ENCODE results near the gene PTPN14.

Gene PTPN14

DNA sequence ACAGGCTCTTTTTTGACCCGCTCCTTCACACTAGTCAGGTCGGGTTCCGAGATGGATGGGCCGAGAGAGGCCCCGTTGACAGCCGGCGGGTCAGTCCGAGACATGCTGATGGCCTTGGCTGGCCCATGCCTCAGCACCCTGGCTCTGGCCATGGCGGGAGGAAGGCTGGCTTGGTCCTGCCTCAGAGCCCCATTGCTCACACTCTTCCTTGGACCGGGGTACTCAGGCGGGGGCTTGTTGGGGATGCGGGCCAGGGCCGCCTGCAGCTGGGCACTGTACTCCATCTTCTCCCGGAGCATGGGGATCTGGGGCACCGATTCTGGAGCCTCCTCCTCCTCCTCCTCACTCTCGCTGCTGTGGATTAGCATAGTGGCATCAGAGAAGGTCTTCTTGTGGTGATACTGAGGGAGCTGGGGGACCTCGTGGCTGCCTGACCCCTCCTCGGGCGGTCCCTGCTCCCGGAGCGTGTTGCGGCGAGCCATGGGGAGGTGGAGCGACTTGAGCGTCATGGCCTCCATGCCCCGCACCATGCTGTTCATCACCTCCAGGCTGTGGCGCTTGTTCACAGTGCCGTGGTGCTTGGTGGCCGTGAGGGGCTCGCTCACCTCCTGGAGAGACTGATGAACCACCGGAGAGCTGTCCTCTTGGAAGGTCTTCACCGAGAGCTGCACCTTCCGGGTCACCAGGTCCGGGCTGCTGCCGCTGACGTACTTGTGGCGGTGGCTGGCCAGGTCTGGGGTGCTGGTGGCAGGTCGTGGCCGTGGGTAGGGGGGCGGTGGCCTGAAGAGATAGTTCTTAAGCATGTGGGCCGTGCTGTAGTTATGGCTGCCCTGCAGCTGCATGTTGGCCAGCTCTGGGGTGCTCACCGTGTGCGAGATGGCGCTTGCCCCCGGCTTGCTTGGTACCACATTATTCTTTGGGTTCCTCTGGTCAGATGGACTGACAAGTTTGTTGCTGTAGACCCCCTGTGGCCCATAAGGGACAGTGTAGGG is 167.7 kb downstream of the PTPN14 start:
- no peak overlapping the region for H3K9ac ChIP-seq (ENCODE audit: low read depth, low read length)
- no peak overlapping the region for H3K27ac ChIP-seq (ENCODE audit: low read length)
- no peaks in the 10 kb centered on the region for H3K27me3 ChIP-seq (ENCODE audit: insufficient read depth, low read length)
- no peak overlapping the region for H3K4me3 ChIP-seq (ENCODE audit: low read length)
- peaks cover 25% of the 10 kb centered on the region for H3K4me1 ChIP-seq (ENCODE audit: insufficient read depth, low read length)
- H3K9me3 ChIP-seq (ENCODE audit: insufficient read depth, low read depth, low read length), result no peaks in the 10 kb centered on the region
- peaks cover 55% of the 10 kb centered on the region for H3K36me3 ChIP-seq (ENCODE audit: insufficient read depth, low read depth, low read length)

DNA sequence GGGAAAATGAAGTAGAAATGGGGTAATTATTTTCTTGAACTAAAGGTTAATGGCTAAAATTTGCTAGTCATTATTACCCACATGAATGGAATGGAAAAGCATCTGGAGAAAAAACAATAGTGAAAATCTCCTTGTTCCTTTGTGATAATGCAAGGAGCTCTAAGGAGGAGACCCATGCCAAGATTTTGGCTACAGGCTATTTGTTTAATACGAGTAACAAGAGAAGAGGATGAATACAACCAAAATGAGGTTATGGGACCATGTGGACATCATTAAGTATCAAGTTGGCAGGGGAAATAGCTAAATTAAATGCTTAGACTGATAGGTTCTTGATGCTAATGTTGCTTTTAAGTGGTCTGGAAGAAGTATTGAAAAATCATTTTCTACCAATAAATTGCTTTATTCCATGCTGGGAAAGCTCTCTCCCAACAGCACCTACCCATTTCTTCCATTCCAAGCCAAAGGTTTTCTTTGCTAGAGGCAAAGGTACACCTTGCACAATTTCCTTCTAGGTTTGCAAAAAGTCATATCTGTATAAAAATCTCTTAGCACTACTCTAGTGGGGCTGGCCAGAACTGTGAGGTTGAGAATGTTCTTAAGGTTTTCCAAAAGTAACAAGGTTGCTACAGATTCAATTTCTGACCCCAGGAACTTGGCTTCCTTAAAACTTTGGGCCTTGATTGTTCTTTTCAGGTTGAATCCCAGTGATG is 170.3 kb downstream of the PTPN14 start:
- Histone ChIP-seq H3K36me3 (ENCODE audit: insufficient read depth, low read depth, low read length) (peaks cover 57% of the 10 kb centered on the region), H3K27me3 (ENCODE audit: insufficient read depth, low read length) (no peaks in the 10 kb centered on the region), H3K27ac (ENCODE audit: low read length) (no peak overlapping the region), H3K9me3 (ENCODE audit: insufficient read depth, low read depth, low read length) (no peaks in the 10 kb centered on the region), H3K9ac (ENCODE audit: low read depth, low read length) (no peak overlapping the region; the same call in 1 of the 2 replicates), H3K4me1 (ENCODE audit: insufficient read depth, low read length) (peaks cover 25% of the 10 kb centered on the region), H3K4me3 (ENCODE audit: low read length) (no peak overlapping the region)

DNA sequence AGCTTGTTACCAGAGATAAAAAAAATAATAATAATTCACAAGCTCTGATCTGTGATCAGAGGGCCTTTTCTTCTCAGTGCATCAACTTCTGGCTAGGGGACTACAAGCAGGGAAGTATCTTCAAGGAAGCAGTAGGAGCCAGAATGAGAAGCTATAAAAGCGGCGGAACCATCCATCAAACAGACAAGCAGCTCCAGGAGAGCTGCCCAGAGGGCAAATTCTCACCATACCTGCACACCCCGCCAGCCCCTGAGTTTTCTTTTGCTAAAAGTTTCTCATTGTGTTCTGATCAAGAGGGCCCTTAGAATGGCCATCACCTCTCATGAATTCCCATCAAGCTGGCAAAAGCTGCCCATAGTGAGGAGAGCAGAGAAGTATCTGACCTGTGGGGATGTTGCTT is 171.0 kb downstream of the PTPN14 start:
- Histone ChIP-seq H3K27ac (ENCODE audit: low read length) (no peak overlapping the region), H3K27me3 (ENCODE audit: insufficient read depth, low read length) (no peaks in the 10 kb centered on the region), H3K36me3 (ENCODE audit: insufficient read depth, low read depth, low read length) (peaks cover 64% of the 10 kb centered on the region)

GRCh38 chr1:214379236-214379970 is 172.0 kb downstream of the PTPN14 start:
- Histone ChIP-seq H3K9ac (ENCODE audit: low read depth, low read length) (peak overlapping the region; percentile 15; the same call in 1 of the 2 replicates), H3K4me3 (ENCODE audit: low read length) (no peak overlapping the region), H3K4me1 (ENCODE audit: insufficient read depth, low read length) (peaks cover 25% of the 10 kb centered on the region), H3K27me3 (ENCODE audit: insufficient read depth, low read length) (no peaks in the 10 kb centered on the region), H3K27ac (ENCODE audit: low read length) (peak overlapping the region; percentile 11), H3K36me3 (ENCODE audit: insufficient read depth, low read depth, low read length) (peaks cover 63% of the 10 kb centered on the region), H3K9me3 (ENCODE audit: insufficient read depth, low read depth, low read length) (no peaks in the 10 kb centered on the region)

More for the DNA sequence above, 171.0 kb downstream of the PTPN14 start:
- H3K9ac ChIP-seq (ENCODE audit: low read depth, low read length), result no peak overlapping the region; the same call in 1 of the 2 replicates
- peaks cover 25% of the 10 kb centered on the region for H3K4me1 ChIP-seq (ENCODE audit: insufficient read depth, low read length)
- H3K9me3 ChIP-seq (ENCODE audit: insufficient read depth, low read depth, low read length), result no peaks in the 10 kb centered on the region
- H3K4me3 ChIP-seq (ENCODE audit: low read length), result no peak overlapping the region

DNA sequence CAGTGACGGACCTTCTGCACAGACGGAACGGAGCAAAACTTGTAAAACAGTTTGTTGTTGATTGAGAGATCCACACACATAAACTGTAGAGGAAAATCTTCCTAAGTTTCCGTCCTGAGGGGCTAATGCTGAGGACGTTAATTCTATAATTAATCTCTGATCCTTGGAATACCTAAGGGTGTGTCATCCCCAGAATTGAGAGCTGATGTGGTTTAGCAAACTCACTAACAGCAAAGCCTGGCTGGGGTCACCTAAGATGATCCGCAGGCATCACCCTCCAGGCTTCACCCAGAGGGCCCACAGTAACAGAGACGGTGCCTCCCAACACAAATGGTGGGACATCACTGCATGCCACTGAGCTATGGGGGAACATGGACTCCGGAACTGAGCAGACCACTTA is 172.9 kb downstream of the PTPN14 start:
- peaks cover 25% of the 10 kb centered on the region for H3K4me1 ChIP-seq (ENCODE audit: insufficient read depth, low read length)
- H3K27ac ChIP-seq (ENCODE audit: low read length), result no peak overlapping the region
- H3K9ac ChIP-seq (ENCODE audit: low read depth, low read length), result no peak overlapping the region
- H3K4me3 ChIP-seq (ENCODE audit: low read length), result no peak overlapping the region
- H3K27me3 ChIP-seq (ENCODE audit: insufficient read depth, low read length), result no peaks in the 10 kb centered on the region
- peaks cover 61% of the 10 kb centered on the region for H3K36me3 ChIP-seq (ENCODE audit: insufficient read depth, low read depth, low read length)
- H3K9me3 ChIP-seq (ENCODE audit: insufficient read depth, low read depth, low read length), result no peaks in the 10 kb centered on the region

- H3K4me1 ChIP-seq (ENCODE audit: insufficient read depth, low read length), result peaks cover 25% of the 10 kb centered on the region
- H3K36me3 ChIP-seq (ENCODE audit: insufficient read depth, low read depth, low read length), result peaks cover 55% of the 10 kb centered on the region
- no peak overlapping the region for H3K4me3 ChIP-seq (ENCODE audit: low read length)
- no peaks in the 10 kb centered on the region for H3K9me3 ChIP-seq (ENCODE audit: insufficient read depth, low read depth, low read length)
- H3K27ac ChIP-seq (ENCODE audit: low read length), result no peak overlapping the region
- no peak overlapping the region for H3K9ac ChIP-seq (ENCODE audit: low read depth, low read length)
- no peaks in the 10 kb centered on the region for H3K27me3 ChIP-seq (ENCODE audit: insufficient read depth, low read length)
Observed at GRCh38 chr1:214377886-214378285, 173.5 kb downstream of the PTPN14 start.

DNA sequence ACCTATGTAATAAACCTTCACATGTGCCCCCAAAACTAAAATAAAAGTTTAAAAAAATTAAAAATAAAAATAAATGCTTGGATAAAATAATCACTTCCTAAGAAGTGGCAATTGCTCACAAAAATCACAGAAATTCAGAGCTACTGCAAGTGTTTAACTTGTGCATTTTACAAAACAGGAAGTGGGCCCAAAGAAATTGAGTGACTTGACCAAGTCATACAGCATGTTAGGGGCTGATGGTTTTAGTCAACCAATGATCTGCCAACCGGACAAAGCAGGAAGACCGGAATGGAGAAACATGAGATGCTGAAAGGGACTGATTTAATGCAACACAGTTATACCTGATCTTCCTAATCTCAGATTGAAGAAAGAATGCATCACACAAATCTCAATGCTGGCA is 173.9 kb downstream of the PTPN14 start:
- Histone ChIP-seq H3K9ac (ENCODE audit: low read depth, low read length) (no peak overlapping the region), H3K4me3 (ENCODE audit: low read length) (no peak overlapping the region), H3K9me3 (ENCODE audit: insufficient read depth, low read depth, low read length) (no peaks in the 10 kb centered on the region), H3K36me3 (ENCODE audit: insufficient read depth, low read depth, low read length) (peaks cover 52% of the 10 kb centered on the region), H3K27me3 (ENCODE audit: insufficient read depth, low read length) (no peaks in the 10 kb centered on the region), H3K4me1 (ENCODE audit: insufficient read depth, low read length) (peaks cover 25% of the 10 kb centered on the region), H3K27ac (ENCODE audit: low read length) (no peak overlapping the region)

DNA sequence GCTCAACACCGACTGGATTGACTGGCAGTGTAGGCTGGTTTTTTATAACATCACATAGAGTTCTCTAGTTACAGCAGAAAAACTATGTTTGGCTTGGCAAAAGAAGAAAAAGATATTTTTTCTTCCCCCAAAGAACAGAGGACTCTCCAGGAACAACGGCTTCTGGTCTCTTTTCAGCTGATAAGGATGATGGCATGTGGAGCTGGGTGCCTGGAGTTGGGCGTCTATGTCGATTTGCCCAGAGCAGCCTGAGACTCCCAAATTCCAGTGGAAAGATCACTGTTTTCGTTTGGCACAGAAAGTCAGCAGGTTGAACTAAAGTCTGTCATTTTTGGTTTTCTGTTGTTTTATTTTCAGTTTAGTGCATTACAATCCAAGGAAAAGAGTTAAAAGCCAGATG is 179.3 kb downstream of the PTPN14 start:
- Histone ChIP-seq H3K9ac (ENCODE audit: low read depth, low read length) (no peak overlapping the region), H3K4me1 (ENCODE audit: insufficient read depth, low read length) (no peaks in the 10 kb centered on the region), H3K4me3 (ENCODE audit: low read length) (no peak overlapping the region), H3K9me3 (ENCODE audit: insufficient read depth, low read depth, low read length) (no peaks in the 10 kb centered on the region), H3K36me3 (ENCODE audit: insufficient read depth, low read depth, low read length) (peaks cover 64% of the 10 kb centered on the region), H3K27ac (ENCODE audit: low read length) (no peak overlapping the region), H3K27me3 (ENCODE audit: insufficient read depth, low read length) (no peaks in the 10 kb centered on the region)

GRCh38 chr1:214370615-214371014 is 180.8 kb downstream of the PTPN14 start:
- no peaks in the 10 kb centered on the region for H3K4me1 ChIP-seq (ENCODE audit: insufficient read depth, low read length)
- no peak overlapping the region for H3K9ac ChIP-seq (ENCODE audit: low read depth, low read length)
- no peaks in the 10 kb centered on the region for H3K9me3 ChIP-seq (ENCODE audit: insufficient read depth, low read depth, low read length)
- no peak overlapping the region for H3K27ac ChIP-seq (ENCODE audit: low read length)
- no peaks in the 10 kb centered on the region for H3K27me3 ChIP-seq (ENCODE audit: insufficient read depth, low read length)
- H3K36me3 ChIP-seq (ENCODE audit: insufficient read depth, low read depth, low read length), result peaks cover 52% of the 10 kb centered on the region
- no peak overlapping the region for H3K4me3 ChIP-seq (ENCODE audit: low read length)

DNA sequence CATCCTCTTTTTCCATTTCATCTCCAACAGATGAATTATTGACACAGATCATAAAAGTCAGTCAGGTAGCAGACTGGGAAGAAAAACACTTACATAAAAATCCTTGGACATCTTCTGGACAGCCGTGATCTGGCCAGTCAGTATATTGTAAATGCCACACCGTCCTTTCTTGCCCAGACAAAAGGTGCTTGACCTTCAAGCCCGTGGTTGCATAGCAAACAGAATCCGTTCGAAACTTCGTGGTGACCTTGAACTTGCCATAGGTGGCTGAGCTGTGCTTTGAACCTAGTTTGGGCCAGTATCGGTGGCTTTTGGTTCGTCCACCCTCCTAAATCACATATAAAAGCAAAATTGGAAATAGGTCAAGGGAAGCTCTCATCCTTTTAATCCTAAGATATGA is 182.0 kb downstream of the PTPN14 start:
- Histone ChIP-seq H3K4me1 (ENCODE audit: insufficient read depth, low read length) (no peaks in the 10 kb centered on the region), H3K4me3 (ENCODE audit: low read length) (no peak overlapping the region), H3K9ac (ENCODE audit: low read depth, low read length) (no peak overlapping the region), H3K27ac (ENCODE audit: low read length) (no peak overlapping the region), H3K27me3 (ENCODE audit: insufficient read depth, low read length) (no peaks in the 10 kb centered on the region), H3K9me3 (ENCODE audit: insufficient read depth, low read depth, low read length) (no peaks in the 10 kb centered on the region), H3K36me3 (ENCODE audit: insufficient read depth, low read depth, low read length) (peaks cover 48% of the 10 kb centered on the region)

- H3K4me1 ChIP-seq (ENCODE audit: insufficient read depth, low read length), result no peaks in the 10 kb centered on the region
- peaks cover 56% of the 10 kb centered on the region for H3K36me3 ChIP-seq (ENCODE audit: insufficient read depth, low read depth, low read length)
- no peak overlapping the region for H3K9ac ChIP-seq (ENCODE audit: low read depth, low read length)
- H3K4me3 ChIP-seq (ENCODE audit: low read length), result no peak overlapping the region
- no peak overlapping the region for H3K27ac ChIP-seq (ENCODE audit: low read length)
- H3K27me3 ChIP-seq (ENCODE audit: insufficient read depth, low read length), result no peaks in the 10 kb centered on the region
- no peaks in the 10 kb centered on the region for H3K9me3 ChIP-seq (ENCODE audit: insufficient read depth, low read depth, low read length)
Observed at GRCh38 chr1:214367841-214368240, 183.6 kb downstream of the PTPN14 start.

All from iPS-20b (cell line).